ENCODE data around the gene TMEM169. TPM values are rescaled to one million over a fixed set of nuclear protein-coding genes. Genes with fewer than 3 reads are reported as not detected.

TMEM169 gene
- total and polyA plus RNA-seq, 2 of the 13 experiments (the other 11 are each of a cell fraction or from before 2014, with no cell fraction given): 1.5 to 4.5 TPM

DNA sequence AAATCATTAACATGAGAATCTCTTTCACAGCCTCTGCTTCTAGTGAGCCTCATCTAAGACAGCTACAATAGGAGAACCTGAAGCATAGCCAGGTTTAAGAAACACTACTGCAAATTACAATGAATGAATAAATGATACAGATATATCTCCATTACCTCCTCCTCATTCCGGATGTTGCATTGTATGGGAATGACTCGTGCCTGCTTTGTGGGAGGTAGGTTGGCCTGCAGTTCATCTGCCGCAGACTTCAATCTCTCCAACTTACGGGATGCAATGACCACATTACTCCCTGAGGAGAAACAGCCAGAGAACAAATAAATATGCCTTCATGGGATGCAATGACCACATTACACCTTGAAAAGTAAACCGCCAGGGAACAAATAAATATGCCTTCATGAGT lies 15.5 kb upstream of the TMEM169 start:
- Histone ChIP-seq H3K4me2 (ENCODE audit: low read depth, low read length) (no peak overlapping the region), H3K27me3 (ENCODE audit: control insufficient read depth in 1 of 2, insufficient read depth in 2 of 2, low read length in 2 of 2) (no peaks in the 10 kb centered on the region), H3K27ac (ENCODE audit: extremely low read length, insufficient read depth, low read length) (no peak overlapping the region), H3K9ac (ENCODE audit: insufficient read depth, low read depth, low read length) (no peak overlapping the region), H4K20me1 (ENCODE audit: insufficient read depth, low read length) (peaks cover 8% of the 10 kb centered on the region; the same call in 1 of the 2 replicates), H3K79me2 (ENCODE audit: insufficient read depth, low read length) (peaks cover 23% of the 10 kb centered on the region), H3K9me3 (ENCODE audit: low read length) (no peaks in the 10 kb centered on the region), H3K4me1 (ENCODE audit: insufficient read depth, low read length) (peaks cover 49% of the 10 kb centered on the region), H2AFZ (ENCODE audit: low read length) (no peak overlapping the region), H3K36me3 (replicated peaks in 1 of 2; ENCODE audit: control insufficient read depth in 1 of 2, insufficient read depth in 2 of 2, low read length in 2 of 2) (peaks cover 20 to 52% of the 10 kb centered on the region in 2 experiments), H3K4me3 (replicated peaks in 1 of 3; ENCODE audit: insufficient read depth in 1 of 3, low read depth in 2 of 3, low read length in 3 of 3) (no peak overlapping the region)
- no peak for DNase-seq (ENCODE audit: low spot score)
- peak; percentile 9; the same call in 2 of the 3 replicates for ATAC-seq
- intact Hi-C loops (cut with micrococcal nuclease; ENCODE audit: unreplicated experiment): no loop called here
- in situ Hi-C loops (cut with HindIII; ENCODE audit: extremely low pct_ligation_motif_present, low pct_unique_long_range_greater_than_20kb): no loop called here
- whole genome bisulfite sequencing (ENCODE audit: low lambda C conversion rate): 94% methylated on average over 5 of the region's 5 CpGs
- ChIA-PET POLR2A (interaction anchor here (1.1 to 2.4 kb wide), 2 partner anchors 9 to 15 kb away, joined by 3 to 13 read pairs; partner anchors contain the start of genes PECR and TMEM169), CTCF (ENCODE audit: low intra/inter-chr PET ratio, low total read pairs) (no interaction called here)
- no peak for FAIRE-seq
- BruUV-seq (replicated peaks): no TSS peak
- TF ChIP-seq ZNF7 (CRISPR knock-in tag; IDR thresholded peaks at IDR 0.05): no peak
- TF ChIP-seq, protein P1, sequence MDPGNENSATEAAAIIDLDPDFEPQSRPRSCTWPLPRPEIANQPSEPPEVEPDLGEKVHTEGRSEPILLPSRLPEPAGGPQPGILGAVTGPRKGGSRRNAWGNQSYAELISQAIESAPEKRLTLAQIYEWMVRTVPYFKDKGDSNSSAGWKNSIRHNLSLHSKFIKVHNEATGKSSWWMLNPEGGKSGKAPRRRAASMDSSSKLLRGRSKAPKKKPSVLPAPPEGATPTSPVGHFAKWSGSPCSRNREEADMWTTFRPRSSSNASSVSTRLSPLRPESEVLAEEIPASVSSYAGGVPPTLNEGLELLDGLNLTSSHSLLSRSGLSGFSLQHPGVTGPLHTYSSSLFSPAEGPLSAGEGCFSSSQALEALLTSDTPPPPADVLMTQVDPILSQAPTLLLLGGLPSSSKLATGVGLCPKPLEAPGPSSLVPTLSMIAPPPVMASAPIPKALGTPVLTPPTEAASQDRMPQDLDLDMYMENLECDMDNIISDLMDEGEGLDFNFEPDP (CRISPR knock-in tag; conservative IDR thresholded peaks at IDR 0.05): 0 out of 2 replicates have a peak, but pooled peaks have one; percentile 70

DNA sequence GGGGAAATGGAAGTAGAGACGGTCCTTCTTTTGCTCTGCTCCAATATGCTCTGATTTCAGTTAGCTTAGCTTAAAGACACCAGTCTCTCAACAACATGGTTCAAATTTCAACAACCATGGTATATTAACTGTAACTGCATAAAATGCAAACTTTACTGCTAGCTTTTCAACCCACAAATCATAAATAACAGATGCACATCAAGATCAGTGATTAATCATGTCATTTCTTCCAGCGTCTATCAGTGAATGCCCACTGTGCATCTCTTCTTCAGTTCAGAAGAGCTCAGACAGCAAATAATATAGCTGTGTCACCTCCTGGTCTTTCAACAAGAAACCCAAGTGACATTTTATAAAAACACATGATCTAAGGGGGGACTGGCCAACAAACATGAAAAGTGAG lies 12.7 kb upstream of the TMEM169 start:
- Histone ChIP-seq H3K27ac (ENCODE audit: extremely low read length, insufficient read depth, low read length) (no peak overlapping the region), H2AFZ (ENCODE audit: low read length) (no peak overlapping the region), H3K9me3 (ENCODE audit: low read length) (no peaks in the 10 kb centered on the region), H3K36me3 (replicated peaks in 1 of 2; ENCODE audit: control insufficient read depth in 1 of 2, insufficient read depth in 2 of 2, low read length in 2 of 2) (peaks cover 13 to 38% of the 10 kb centered on the region in 2 experiments), H3K27me3 (ENCODE audit: control insufficient read depth in 1 of 2, insufficient read depth in 2 of 2, low read length in 2 of 2) (no peaks in the 10 kb centered on the region), H3K9ac (ENCODE audit: insufficient read depth, low read depth, low read length) (no peak overlapping the region), H3K4me3 (replicated peaks in 1 of 3; ENCODE audit: insufficient read depth in 1 of 3, low read depth in 2 of 3, low read length in 3 of 3) (no peak overlapping the region), H3K79me2 (ENCODE audit: insufficient read depth, low read length) (peaks cover 34% of the 10 kb centered on the region), H3K4me2 (ENCODE audit: low read depth, low read length) (no peak overlapping the region), H4K20me1 (ENCODE audit: insufficient read depth, low read length) (peaks cover 8% of the 10 kb centered on the region; the same call in 1 of the 2 replicates), H3K4me1 (ENCODE audit: insufficient read depth, low read length) (peaks cover 76% of the 10 kb centered on the region)
- intact Hi-C loops (cut with micrococcal nuclease; ENCODE audit: unreplicated experiment): no loop called here
- DNase-seq (ENCODE audit: low spot score) (no peak), ATAC-seq (no peak), FAIRE-seq (no peak)
- no TSS peak for BruUV-seq (replicated peaks)
- ChIA-PET CTCF (ENCODE audit: low intra/inter-chr PET ratio, low total read pairs) (no interaction called here), POLR2A (interaction anchor here (1.4 to 1.9 kb wide), 2 partner anchors 12 to 15 kb away, joined by 4 to 6 read pairs; partner anchors contain the start of genes PECR and TMEM169)
- in situ Hi-C loops (cut with HindIII; ENCODE audit: extremely low pct_ligation_motif_present, low pct_unique_long_range_greater_than_20kb): no loop called here
- WGBS (ENCODE audit: low lambda C conversion rate): 97% methylated on average over 2 of the region's 2 CpGs
- TF ChIP-seq RARG (CRISPR knock-in tag; IDR thresholded peaks at IDR 0.05; ENCODE audit: low read depth) (no peak), BRCA1 (CRISPR knock-in tag; IDR thresholded peaks at IDR 0.05) (no peak), ZSCAN25 (CRISPR knock-in tag; IDR thresholded peaks at IDR 0.05) (no peak)
- TF ChIP-seq, protein P2, sequence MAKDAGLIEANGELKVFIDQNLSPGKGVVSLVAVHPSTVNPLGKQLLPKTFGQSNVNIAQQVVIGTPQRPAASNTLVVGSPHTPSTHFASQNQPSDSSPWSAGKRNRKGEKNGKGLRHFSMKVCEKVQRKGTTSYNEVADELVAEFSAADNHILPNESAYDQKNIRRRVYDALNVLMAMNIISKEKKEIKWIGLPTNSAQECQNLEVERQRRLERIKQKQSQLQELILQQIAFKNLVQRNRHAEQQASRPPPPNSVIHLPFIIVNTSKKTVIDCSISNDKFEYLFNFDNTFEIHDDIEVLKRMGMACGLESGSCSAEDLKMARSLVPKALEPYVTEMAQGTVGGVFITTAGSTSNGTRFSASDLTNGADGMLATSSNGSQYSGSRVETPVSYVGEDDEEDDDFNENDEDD (CRISPR knock-in tag; IDR thresholded peaks at IDR 0.05; ENCODE audit: borderline replicate concordance): no peak
- TF ChIP-seq, protein P3, sequence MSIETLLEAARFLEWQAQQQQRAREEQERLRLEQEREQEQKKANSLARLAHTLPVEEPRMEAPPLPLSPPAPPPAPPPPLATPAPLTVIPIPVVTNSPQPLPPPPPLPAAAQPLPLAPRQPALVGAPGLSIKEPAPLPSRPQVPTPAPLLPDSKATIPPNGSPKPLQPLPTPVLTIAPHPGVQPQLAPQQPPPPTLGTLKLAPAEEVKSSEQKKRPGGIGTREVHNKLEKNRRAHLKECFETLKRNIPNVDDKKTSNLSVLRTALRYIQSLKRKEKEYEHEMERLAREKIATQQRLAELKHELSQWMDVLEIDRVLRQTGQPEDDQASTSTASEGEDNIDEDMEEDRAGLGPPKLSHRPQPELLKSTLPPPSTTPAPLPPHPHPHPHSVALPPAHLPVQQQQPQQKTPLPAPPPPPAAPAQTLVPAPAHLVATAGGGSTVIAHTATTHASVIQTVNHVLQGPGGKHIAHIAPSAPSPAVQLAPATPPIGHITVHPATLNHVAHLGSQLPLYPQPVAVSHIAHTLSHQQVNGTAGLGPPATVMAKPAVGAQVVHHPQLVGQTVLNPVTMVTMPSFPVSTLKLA (IDR thresholded peaks at IDR 0.05): no peak
